Epidermal melanocyte (primary cell): ENCODE results near the gene FAM118A.
"Not testable (repeated sequence)": the region's sequence is repeated elsewhere in the genome, so short reads cannot be mapped to it uniquely, and the experiment has no call there.

ENCODE experiments used
- DNase-seq: peaks from one replicate; pipeline ENCODE4 v3.0.0; 2011; ENCODE audit warnings: low spot score; ENCODE audit not compliant: insufficient read length

Gene FAM118A

DNA sequence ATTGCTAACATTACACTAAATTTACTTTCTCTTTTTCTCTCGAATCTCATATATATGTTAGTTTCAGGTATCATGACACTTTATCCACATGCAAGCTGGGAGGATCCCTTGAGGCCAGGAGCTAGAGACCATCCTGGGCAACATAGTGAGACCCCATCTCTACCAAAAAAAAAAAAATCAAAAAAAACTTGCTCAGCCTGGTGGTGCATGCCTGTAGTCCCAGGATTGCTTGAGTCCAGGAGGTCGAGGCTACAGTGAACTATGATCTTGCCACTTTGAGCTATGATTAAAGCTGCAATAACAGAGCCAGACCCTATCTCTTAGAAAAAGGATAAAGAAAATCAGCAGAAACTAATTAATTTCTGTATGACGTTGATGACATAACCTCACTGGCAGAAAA, 28.7 kb upstream of the FAM118A start:
- DNase-seq: no peak

DNA sequence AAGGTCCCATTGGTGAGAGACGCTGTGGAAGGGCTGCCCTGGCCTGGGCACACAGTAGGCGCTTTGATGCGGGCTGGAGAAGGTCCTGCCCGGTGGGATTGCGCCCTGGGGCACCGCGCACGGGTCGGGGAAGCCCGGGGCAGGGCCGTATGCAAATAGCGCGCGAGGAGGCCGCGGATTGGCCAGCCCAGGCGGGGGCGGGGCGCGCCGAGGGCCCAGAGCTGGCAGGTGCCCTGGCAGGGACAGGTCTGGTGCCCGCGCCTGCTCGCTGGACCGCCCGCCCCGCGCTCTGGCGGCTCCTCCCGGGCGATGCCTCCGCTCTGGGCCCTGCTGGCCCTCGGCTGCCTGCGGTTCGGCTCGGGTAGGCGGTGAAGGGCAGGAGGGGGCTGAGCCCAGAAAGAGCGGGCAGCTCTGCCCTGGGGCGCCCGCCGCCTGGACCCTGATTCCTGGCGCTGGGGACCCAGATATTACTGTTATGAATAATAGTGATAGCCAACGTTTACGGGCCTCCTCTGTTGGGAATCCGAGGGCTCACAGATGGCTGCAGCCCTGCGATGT, 24.9 kb upstream of the FAM118A start, which contains the start of gene UPK3A:
TSS of gene UPK3A (plus strand) at position 245 of the 558 bp plus-strand sequence. CDS start at position 310, 65 bp downstream.
- no peak for DNase-seq

DNA sequence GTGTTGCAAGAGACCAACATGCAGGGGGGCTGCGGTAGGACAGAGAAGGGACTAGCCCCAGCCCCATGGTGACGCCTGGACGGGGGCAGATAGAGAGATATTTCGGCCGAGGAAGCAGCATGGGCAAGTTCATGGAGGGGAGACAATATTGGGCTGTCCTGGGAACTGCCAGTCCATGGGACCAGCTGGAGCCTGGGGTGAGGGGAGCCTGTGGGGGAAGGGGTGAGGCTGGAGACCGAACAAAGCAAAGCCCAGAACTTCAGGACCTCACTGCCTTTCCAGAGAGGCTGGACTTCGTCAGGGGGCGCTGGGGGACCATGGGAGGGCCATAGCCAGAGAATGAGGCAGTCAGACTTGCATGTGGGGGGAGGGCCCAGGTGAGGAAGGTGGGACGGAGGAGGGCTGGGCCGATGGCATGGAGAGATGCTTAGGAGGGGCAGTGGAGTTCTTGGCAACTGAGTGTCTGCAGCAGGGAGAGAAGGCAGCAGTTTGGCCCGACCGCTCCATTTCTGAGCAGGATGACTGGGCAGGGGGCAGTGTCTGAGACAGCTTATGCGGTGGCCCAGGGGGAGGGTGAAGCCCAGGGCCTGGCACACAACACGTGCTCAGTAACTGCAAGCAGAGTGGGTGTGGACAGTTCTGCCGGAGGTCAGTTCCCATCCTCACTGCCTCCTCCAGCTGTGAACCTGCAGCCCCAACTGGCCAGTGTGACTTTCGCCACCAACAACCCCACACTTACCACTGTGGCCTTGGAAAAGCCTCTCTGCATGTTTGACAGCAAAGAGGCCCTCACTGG, 24.3 kb upstream of the FAM118A start:
- DNase-seq: no peak

- no peak for DNase-seq
Measured at GRCh38 chr22:45286854-45287551, 22.7 kb upstream of the FAM118A start.

DNA sequence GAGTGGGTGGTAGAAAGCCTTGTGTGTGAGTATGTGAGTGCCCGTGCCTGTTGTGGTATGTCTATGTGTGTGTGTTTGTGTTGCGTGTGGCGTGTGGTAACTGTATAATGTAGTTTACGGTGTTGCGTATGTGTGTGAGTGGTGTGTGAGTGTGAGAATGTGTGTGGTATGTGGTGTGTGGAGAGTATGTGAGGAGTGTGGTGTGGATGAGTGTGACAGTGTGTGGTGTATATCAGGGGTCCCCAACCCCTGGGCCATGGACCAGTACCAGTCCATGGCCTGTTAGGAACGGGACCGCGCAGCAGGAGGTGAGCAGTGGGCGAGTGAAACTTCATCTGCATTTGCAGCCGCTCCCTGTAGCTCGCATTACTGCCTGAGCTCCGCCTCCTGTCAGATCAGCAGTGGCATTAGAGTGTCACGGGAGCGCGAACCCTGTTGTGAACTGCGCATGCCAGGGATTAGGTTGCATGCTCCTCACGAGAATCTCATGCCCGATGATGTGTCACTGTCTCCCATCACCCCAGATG, 19.3 kb upstream of the FAM118A start:
- DNase-seq: peak; percentile 32

DNA sequence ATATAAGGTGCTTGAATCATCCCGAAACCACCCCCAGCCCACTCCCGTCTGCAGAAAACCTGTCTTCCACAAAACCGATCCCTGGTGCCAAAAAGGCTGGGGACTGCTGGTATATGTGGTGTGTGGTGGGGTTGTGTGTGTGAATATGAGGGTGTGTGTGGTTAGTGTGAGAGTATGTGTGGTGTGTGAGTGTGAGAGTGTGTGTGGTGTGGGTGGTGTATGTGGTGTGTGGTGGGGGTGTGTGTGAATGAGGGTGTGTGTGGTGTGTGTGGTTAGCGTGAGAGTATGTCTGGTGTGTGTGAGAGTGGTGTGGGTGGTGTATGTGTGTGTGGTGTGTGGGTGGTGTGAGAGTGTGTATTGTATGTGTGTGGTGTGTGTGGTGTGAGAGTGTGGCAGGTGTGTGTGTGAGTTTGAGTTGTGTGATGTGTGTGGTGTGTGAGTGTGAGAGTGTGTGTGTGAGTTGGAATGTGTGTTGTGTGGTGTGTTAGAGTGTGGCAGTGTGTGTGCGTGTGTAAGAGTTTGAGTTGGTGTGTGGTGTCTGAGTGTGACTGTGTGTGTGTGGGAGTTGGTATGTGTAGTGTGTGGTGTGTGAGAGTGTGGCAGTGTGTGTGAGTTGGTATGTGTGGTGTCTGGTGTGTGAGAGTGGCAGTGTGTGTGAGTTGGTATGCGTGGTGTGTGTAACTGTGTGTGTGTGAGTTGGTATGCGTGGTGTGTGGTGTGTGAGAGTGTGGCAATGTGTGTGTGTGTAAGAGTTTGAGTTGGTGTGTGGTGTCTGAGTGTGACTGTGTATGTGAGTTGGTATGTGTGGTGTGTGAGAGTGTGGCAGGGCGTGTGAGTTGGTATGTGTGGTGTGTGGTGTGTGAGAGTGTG, 18.4 kb upstream of the FAM118A start:
- no peak for DNase-seq

GRCh38 chr22:45291931-45292290, 17.8 kb upstream of the FAM118A start:
- DNase-seq: no peak

DNA sequence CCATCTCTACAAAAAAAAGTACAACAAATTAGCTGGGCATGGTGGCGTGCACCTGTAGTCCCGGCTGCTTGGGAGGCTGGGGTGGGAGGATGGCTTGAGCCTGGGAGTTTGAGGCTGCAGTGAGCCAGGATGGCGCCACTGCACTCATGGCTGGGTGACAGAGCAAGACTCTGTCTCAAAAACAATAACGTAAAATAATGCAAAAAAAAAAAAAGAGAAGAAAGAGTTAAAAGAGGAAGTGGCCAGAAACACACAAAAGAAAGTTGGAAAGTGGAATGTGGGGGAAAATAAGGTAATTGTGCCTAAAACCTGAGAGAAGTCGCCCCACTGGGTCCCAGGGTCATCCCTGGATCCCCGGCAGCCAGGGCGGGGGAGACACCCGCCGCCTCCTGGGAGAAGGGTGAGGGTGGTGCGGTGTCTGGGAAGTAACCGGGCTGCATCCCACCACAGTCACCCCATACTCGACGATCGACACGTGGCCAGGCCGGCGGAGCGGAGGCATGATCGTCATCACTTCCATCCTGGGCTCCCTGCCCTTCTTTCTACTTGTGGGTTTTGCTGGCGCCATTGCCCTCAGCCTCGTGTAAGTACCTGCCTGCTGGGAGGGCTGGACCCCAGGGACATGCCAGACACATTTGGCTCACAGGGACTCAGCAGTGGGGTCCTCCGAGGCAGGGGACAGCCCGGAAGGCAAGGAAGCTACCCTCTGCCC, 16.8 kb upstream of the FAM118A start:
- no peak for DNase-seq

DNA sequence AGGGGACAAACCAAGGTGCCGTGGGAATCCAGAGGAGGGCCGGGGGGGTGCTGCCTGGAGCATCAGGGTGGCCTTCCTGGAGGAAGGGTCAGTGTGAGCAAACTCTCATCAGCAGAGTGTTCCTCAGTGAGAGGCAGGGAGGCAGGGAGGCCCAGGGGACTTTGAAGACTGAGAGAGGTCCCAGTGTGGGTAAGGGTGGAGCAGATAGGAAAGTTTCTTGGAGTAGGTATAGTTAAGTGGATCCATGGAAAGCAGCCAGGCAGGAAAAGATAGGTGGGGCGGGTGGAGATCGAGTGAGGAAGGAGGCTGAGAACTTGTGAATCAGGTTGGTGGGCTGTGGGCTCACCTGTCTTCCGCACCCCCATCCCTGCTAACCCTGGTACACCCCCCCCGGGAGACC, 15.7 kb upstream of the FAM118A start:
- no peak for DNase-seq

- not testable (repeated sequence) for DNase-seq
Measured at GRCh38 chr22:45295004-45295403, 14.7 kb upstream of the FAM118A start.

GRCh38 chr22:45295492-45295891, 14.2 kb upstream of the FAM118A start:
- DNase-seq: no peak

GRCh38 chr22:45296628-45297297, 13.0 kb upstream of the FAM118A start:
- no peak for DNase-seq

DNA sequence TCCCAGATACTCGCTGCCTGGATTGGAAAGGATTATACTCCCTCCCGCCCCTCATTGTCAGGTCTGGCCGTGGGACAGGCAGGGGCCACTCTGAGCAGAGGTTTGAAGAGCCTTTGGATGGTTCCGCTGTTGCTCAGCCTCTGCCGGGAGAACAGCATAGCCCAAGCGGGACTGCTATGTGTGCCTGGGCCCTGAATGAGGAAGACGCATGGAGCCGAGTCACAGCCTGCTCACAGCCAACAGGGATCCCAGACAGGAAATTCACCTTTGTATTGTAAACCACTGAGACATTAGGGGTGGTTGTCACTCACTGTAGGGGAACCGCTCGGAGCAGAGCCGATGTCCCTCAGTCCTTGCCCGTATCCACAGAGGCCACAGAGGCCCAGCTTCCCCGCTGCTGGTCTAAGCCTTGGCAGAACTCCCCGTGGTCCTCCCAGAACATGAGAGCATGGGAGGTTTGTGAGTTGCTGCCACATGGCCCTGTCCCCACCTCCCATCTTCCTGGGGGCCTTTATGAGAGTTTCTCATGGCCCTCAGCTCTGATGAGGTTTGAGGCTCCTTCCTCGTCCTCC, 10.7 kb upstream of the FAM118A start:
- DNase-seq: no peak

DNA sequence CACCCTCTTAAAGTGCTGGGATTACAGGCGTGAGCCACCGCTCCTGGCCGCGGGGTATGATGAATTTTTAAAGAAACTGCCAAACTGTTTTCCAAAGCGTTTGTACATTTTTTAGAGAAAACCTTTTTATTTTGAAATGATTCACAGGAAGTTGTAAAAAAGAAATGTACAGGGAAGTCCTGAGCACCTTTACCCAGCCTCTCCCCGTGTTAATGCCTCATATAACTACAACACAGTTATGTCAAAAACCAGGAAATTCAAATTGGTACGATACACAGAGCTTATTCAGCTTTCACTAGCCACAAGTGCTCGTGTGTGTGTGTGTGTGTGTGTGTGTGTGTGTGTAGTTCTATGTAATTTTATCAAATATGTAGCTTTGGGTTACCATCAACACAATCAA, 7.0 kb upstream of the FAM118A start:
- no peak for DNase-seq

GRCh38 chr22:45303181-45303580, 6.6 kb upstream of the FAM118A start:
- no peak for DNase-seq

DNA sequence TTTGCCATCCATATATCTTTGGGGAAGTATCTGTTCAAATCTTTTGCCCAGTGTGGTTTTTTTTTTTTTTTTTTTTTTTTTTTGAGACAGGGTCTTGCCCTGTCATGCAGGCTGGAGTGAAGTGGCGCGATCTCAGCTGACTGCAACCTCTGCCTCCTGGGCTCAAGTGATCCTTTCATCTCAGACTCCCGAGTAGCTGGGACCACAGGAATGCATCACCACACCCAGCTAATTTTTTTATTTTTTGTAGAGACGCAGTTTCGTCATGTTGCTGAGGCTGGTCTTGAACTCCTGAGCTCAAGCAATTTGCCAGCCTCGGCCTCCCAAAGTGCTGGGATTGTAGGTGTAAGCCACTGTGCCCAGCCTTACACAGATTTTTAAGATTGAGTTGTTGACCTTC, 4.8 kb upstream of the FAM118A start:
- no peak for DNase-seq

- no peak for DNase-seq
Measured at GRCh38 chr22:45305456-45306075, 4.2 kb upstream of the FAM118A start.

DNA sequence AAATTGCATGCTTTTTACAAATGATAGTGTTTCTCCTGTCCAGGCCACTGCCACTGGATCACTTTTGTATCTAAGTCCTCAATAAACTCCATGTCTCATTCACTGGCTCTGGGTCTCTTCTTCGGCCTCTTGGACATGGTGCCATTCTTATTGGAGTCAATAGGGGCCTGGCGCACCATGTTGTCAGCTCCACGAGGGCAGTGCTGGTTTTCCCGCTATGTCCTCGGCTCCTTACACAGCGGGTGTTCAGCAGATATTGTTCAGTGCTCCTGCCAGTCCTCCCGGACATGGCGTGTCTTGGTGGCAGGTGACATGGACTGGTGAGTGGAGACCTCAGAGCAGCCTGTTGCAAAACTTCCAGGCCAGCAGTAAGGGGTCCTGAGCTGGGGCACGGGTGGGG, 3.6 kb upstream of the FAM118A start:
- DNase-seq: no peak

GRCh38 chr22:45308391-45308956, 1.3 kb upstream of the FAM118A start:
- DNase-seq: no peak
